K562 (cell line): ENCODE data around the gene SORCS2. TPM values are rescaled to one million over a fixed set of nuclear protein-coding genes. Genes with fewer than 3 reads are reported as not detected.

Experiments used
- ATAC-seq: fragments of 200-7000 bp; cut with Tn5 transposase; 3 replicates; pipeline ENCODE4 v1.9.1; 2020; ENCODE audit warnings: moderate library complexity
- BruUV-seq: library from RNA; stranded (reverse); fragments of 400-500 nt; replicated peaks from 2 replicates; lab custom pipeline; 2021; lab: Mats Ljungman, UMichigan
- CTCF ChIA-PET: fragments of 300-600 bp; formaldehyde crosslinking; extraction: SDS; loops from one replicate; lab custom pipeline; 2021; ENCODE audit warnings: low intra/inter-chr PET ratio; lab: Yijun Ruan, JAX
- POLR2A ChIA-PET: fragments of 300-600, 350-650 bp; sonication (Branson Sonifier 250); formaldehyde crosslinking; extraction: SDS; loops from one replicate; lab custom pipeline; 2021; ENCODE audit warnings: antibody characterized with exemption, inconsistent platforms; lab: Yijun Ruan, JAX
- DNase-seq, 4 experiments: peaks; one replicate each; pipeline versions ENCODE4 v3.0.0 to v3.0.0-alpha.2; 2011 to 2018; ENCODE audit warnings: low spot score in 3 of 4, mixed read lengths in 3 of 4; ENCODE audit errors: extremely low read depth in 1 of 4
- FAIRE-seq: peaks from 2 replicates; lab custom pipeline; 2011; peaks lifted over from hg19 to GRCh38; lab: Jason Lieb, UNC
- H2AFZ ChIP-seq: 2 replicates; pipeline ENCODE4 v1.6.0; 2011; ENCODE audit warnings: low read depth, low read length, control low read depth, inconsistent platforms
- H3K27ac ChIP-seq: fragments of 200-600 bp; 3 replicates; pipeline ENCODE4 v1.8.0; 2011; ENCODE audit warnings: low read depth, mild to moderate bottlenecking, control low read depth, inconsistent platforms, low read length, moderate library complexity, mixed read lengths; ENCODE audit errors: extremely low read depth
- H3K27me3 ChIP-seq, 2 experiments: fragments of 300-600 bp in 1 of 2; 2 replicates in 1 of 2; 3 replicates in 1 of 2; pipeline versions ENCODE4 v1.6.0 to v1.8.0; 2011; ENCODE audit warnings: inconsistent platforms in 2 of 2, low read length in 2 of 2, mild to moderate bottlenecking in 1 of 2, mixed read lengths in 1 of 2, moderate library complexity in 1 of 2; ENCODE audit not compliant: control insufficient read depth in 2 of 2, insufficient read depth in 2 of 2
- H3K36me3 ChIP-seq: fragments of 300-600 bp; 3 replicates; pipeline ENCODE4 v1.8.0; 2011; ENCODE audit warnings: mild to moderate bottlenecking, low read length, inconsistent platforms; ENCODE audit not compliant: control insufficient read depth, insufficient read depth
- H3K4me1 ChIP-seq, 2 experiments: fragments of 200-600 bp in 1 of 2; replicated peaks in 1 of 2; 2 replicates in 1 of 2; 3 replicates in 1 of 2; pipeline versions ENCODE4 v1.5.1 to v1.8.0; 2011; ENCODE audit warnings: inconsistent platforms in 2 of 2, low read length in 2 of 2, mild to moderate bottlenecking in 1 of 2, mixed read lengths in 1 of 2, moderate library complexity in 1 of 2; ENCODE audit not compliant: control insufficient read depth in 2 of 2, insufficient read depth in 2 of 2
- H3K4me2 ChIP-seq: 2 replicates; pipeline ENCODE4 v1.6.1; 2011; ENCODE audit warnings: low read length, control low read depth, inconsistent platforms, mixed read lengths; ENCODE audit not compliant: insufficient read depth
- H3K4me3 ChIP-seq: fragments of 200-600 bp; sonication (generic), shearing (Covaris generic); 2 replicates; pipeline ENCODE4 v1.5.1; 2016; ENCODE audit warnings: control low read depth, inconsistent platforms
- H3K79me2 ChIP-seq: fragments of 200-600 bp; 3 replicates; pipeline ENCODE4 v1.8.0; 2011; ENCODE audit warnings: low read length, inconsistent platforms; ENCODE audit not compliant: control insufficient read depth, insufficient read depth
- H3K9ac ChIP-seq, 2 experiments: 2 replicates each; pipeline versions ENCODE4 v1.6.0 to v1.6.1; 2011; ENCODE audit warnings: low read depth in 2 of 2, low read length in 2 of 2, control low read depth in 1 of 2, inconsistent platforms in 1 of 2, mild to moderate bottlenecking in 1 of 2, mixed read lengths in 1 of 2; ENCODE audit not compliant: insufficient read depth in 1 of 2
- H3K9me1 ChIP-seq: one replicate; pipeline ENCODE4 v1.6.0; 2011; ENCODE audit warnings: inconsistent platforms, mild to moderate bottlenecking, low read length, moderate library complexity; ENCODE audit not compliant: control insufficient read depth, insufficient read depth
- H3K9me3 ChIP-seq: replicated peaks from 2 replicates; pipeline ENCODE4 v1.5.1; 2011; ENCODE audit warnings: low read depth, low read length, inconsistent platforms; ENCODE audit not compliant: control insufficient read depth, insufficient read depth
- H4K20me1 ChIP-seq: replicated peaks from 2 replicates; pipeline ENCODE4 v1.6.1; 2011; ENCODE audit warnings: low read length, inconsistent platforms, mixed read lengths; ENCODE audit not compliant: control insufficient read depth, insufficient read depth
- CTBP1 ChIP-seq: fragments of 450-650 bp; IDR thresholded peaks from 2 replicates; pipeline ENCODE4 v1.6.1; 2016; ENCODE audit warnings: borderline replicate concordance
- EP400 ChIP-seq: fragments of 450-650 bp; IDR thresholded peaks from 2 replicates; pipeline ENCODE4 v1.6.1; 2017; ENCODE audit warnings: antibody characterized with exemption, mild to moderate bottlenecking, moderate library complexity
- FIP1L1 ChIP-seq: fragments of 200-400 bp; formaldehyde crosslinking; IDR thresholded peaks from 2 replicates; pipeline ENCODE4 v1.6.1; 2018; ENCODE audit warnings: mild to moderate bottlenecking, low read depth, low read length; ENCODE audit not compliant: poor library complexity, severe bottlenecking
- KDM1A ChIP-seq, 2 experiments: fragments of 450-650 bp; IDR thresholded peaks; 2 replicates each; pipeline ENCODE4 v1.6.1; 2016; ENCODE audit warnings: mild to moderate bottlenecking in 2 of 2
- RBM34 ChIP-seq: fragments of 200-400 bp; formaldehyde crosslinking; IDR thresholded peaks from 2 replicates; pipeline ENCODE4 v1.6.1; 2018; ENCODE audit warnings: low read length, borderline replicate concordance; ENCODE audit not compliant: insufficient read depth
- WGBS: fragments of 100-300 bp; shearing (Covaris generic); methylation state at CpG from one replicate; pipeline ENCODE4 v1.1.6; 2016; ENCODE audit warnings: low coverage, mixed read lengths; ENCODE audit not compliant: insufficient coverage; ENCODE audit errors: missing lambda C conversion rate; 5-methylcytosine and 5-hydroxymethylcytosine counted together
- in situ Hi-C: fragments of 300-500 bp; cut with MboI; formaldehyde crosslinking; loops from 4 replicates; pipeline ENCODE4 v1.15.0; 2018; ENCODE audit warnings: inconsistent platforms, mixed read lengths
- intact Hi-C: fragments of 100-400 bp; cut with micrococcal nuclease; formaldehyde crosslinking; loops from 2 replicates; pipeline ENCODE4 v1.14.2; 2022
- polyA plus RNA-seq, 8 experiments: library from polyadenylated mRNA; depleted of rRNA in 4 of 8; stranded (reverse) in 5 of 8; unstranded in 3 of 8; fragments of >200 nt; fragmentation: Nextera tagmentation in 2 of 8; fragmentation: Illumina TruSeq in 1 of 8; extraction: Ambion mirVana in 2 of 8; extraction: Trizol in 1 of 8; gene quantifications; 2 replicates each; pipeline versions ENCODE4 v1.2.1 to v1.2.3, GENCODE V29; 2011 to 2014; ENCODE audit warnings: inconsistent platforms in 1 of 8, missing spikeins in 1 of 8
- total RNA-seq, 7 experiments: library from RNA; depleted of rRNA in 6 of 7; stranded (reverse); fragments of >200 nt in 6 of 7; fragmentation: Illumina TruSeq in 2 of 7; extraction: Trizol in 2 of 7; gene quantifications; 2 replicates each; pipeline versions ENCODE4 v1.2.1 to v1.2.3, GENCODE V29; 2011 to 2021; ENCODE audit warnings: low replicate concordance in 1 of 7
- TF ChIP-seq, protein P1 (sequence below): fragments of 250-450 bp; sonication (Bioruptor Pico); IDR thresholded peaks from 2 replicates; pipeline ENCODE4 v1.4.0; 2020; ENCODE audit warnings: mild to moderate bottlenecking, moderate library complexity

The SORCS2 gene
- total and polyA plus RNA-seq, 9 of the 15 experiments (the other 6 are each of a cell fraction or from before 2014, with no cell fraction given): not detected

DNA sequence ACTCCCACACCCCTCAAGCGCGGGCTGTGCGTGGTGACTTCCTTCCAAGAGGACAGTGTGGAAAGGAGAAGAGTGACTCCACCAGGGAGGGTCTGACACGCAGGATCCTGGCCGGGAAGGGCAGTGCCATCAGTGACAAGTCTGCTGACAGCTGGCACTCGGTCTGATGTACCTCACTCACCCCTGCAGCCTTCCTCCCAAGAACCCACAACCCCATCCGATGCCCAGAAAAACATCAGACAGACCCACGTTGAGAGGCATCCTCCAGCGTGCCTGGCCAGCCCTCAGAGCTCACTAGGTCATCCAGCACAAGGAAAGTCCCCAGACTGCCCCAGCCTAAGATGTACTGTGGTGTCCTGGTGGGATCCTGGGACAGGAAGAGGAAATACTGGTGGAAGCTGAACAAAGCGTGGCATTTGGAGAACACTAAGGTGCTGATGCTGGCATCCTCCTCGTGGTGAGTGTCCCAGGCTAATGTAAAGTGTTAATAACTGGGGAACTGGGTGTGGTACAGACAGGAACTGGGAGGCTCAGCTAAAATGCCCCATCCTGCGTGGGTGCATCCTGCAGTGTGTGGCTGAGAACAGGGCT, 442.4 kb downstream of the SORCS2 start:
- Histone ChIP-seq H3K36me3 (no peaks in the 10 kb centered on the region), H3K4me3 (no peak overlapping the region), H4K20me1 (no peaks in the 10 kb centered on the region; the same call in none of the 2 replicates), H2AFZ (no peak overlapping the region), H3K27ac (no peak overlapping the region), H3K4me2 (no peak overlapping the region), H3K27me3 (peaks cover 3 to 32% of the 10 kb centered on the region in 2 experiments; a peak in 3 of 5 replicates), H3K9ac (no peak overlapping the region), H3K79me2 (no peaks in the 10 kb centered on the region), H3K4me1 (no peaks in the 10 kb centered on the region), H3K9me3 (no peaks in the 10 kb centered on the region), H3K9me1 (no peaks in the 10 kb centered on the region)
- no peak for DNase-seq
- in situ Hi-C loops (no loop called here), intact Hi-C loops (no loop called here)
- ChIA-PET POLR2A (interaction anchor here (1.1 kb wide), 1 partner anchor 12 kb away, joined by 3 read pairs; no protein-coding TSS in a partner anchor), CTCF (no interaction called here)
- TF ChIP-seq RBM34 (no peak), KDM1A (IDR thresholded peaks at IDR 0.05) (no peak), FIP1L1 (no peak), EP400 (no peak), CTBP1 (no peak)
- TF ChIP-seq, protein P1, sequence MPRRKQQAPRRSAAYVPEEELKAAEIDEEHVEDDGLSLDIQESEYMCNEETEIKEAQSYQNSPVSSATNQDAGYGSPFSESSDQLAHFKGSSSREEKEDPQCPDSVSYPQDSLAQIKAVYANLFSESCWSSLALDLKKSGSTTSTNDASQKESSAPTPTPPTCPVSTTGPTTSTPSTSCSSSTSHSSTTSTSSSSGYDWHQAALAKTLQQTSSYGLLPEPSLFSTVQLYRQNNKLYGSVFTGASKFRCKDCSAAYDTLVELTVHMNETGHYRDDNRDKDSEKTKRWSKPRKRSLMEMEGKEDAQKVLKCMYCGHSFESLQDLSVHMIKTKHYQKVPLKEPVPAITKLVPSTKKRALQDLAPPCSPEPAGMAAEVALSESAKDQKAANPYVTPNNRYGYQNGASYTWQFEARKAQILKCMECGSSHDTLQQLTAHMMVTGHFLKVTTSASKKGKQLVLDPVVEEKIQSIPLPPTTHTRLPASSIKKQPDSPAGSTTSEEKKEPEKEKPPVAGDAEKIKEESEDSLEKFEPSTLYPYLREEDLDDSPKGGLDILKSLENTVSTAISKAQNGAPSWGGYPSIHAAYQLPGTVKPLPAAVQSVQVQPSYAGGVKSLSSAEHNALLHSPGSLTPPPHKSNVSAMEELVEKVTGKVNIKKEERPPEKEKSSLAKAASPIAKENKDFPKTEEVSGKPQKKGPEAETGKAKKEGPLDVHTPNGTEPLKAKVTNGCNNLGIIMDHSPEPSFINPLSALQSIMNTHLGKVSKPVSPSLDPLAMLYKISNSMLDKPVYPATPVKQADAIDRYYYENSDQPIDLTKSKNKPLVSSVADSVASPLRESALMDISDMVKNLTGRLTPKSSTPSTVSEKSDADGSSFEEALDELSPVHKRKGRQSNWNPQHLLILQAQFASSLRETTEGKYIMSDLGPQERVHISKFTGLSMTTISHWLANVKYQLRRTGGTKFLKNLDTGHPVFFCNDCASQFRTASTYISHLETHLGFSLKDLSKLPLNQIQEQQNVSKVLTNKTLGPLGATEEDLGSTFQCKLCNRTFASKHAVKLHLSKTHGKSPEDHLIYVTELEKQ (CRISPR knock-in tag): no peak
- no peak for FAIRE-seq
- BruUV-seq: no TSS peak
- WGBS: under 1% methylated on average over 12 of the region's 12 CpGs
- no peak for ATAC-seq
